DOHH2 (cell line): Measurements from ENCODE around the gene MTHFR.

Experiments used
- H3F3A ChIP-seq: fragments of 200-600 bp; sonication (generic), shearing (Covaris generic); 2 replicates; pipeline ENCODE4 v1.6.0; 2016; ENCODE audit warnings: antibody characterized with exemption, mild to moderate bottlenecking; ENCODE audit not compliant: control insufficient read depth, insufficient read depth
- H3K27ac ChIP-seq: fragments of 200-600 bp; sonication (generic); 2 replicates; pipeline ENCODE4 v1.5.1; 2014; ENCODE audit warnings: low read depth, mild to moderate bottlenecking, low read length, moderate library complexity
- H3K27me3 ChIP-seq: fragments of 200-600 bp; sonication (generic); 2 replicates; pipeline ENCODE4 v1.6.1; 2014; ENCODE audit warnings: mild to moderate bottlenecking, low read length, mixed read lengths; ENCODE audit not compliant: control insufficient read depth
- H3K36me3 ChIP-seq: fragments of 200-600 bp; sonication (generic); 2 replicates; pipeline ENCODE4 v1.6.1; 2014; ENCODE audit warnings: mild to moderate bottlenecking, low read length, moderate library complexity, mixed read lengths; ENCODE audit not compliant: control insufficient read depth
- H3K4me1 ChIP-seq: fragments of 200-600 bp; sonication (generic); 2 replicates; pipeline ENCODE4 v1.6.1; 2014; ENCODE audit warnings: mild to moderate bottlenecking, low read length, mixed read lengths; ENCODE audit not compliant: control insufficient read depth
- H3K4me2 ChIP-seq: fragments of 200-600 bp; sonication (generic); 2 replicates; pipeline ENCODE4 v1.6.0; 2014; ENCODE audit warnings: mild to moderate bottlenecking, low read length, moderate library complexity
- H3K4me3 ChIP-seq: fragments of 200-600 bp; sonication (generic); 2 replicates; pipeline ENCODE4 v1.5.1; 2014; ENCODE audit warnings: mild to moderate bottlenecking, low read length, mixed read lengths
- H3K79me2 ChIP-seq: fragments of 200-600 bp; sonication (generic); 2 replicates; pipeline ENCODE4 v1.6.1; 2014; ENCODE audit warnings: mild to moderate bottlenecking, low read length, mixed read lengths; ENCODE audit not compliant: control insufficient read depth
- H3K9me2 ChIP-seq: fragments of 200-600 bp; sonication (generic); replicated peaks from 2 replicates; pipeline ENCODE4 v1.6.1; 2014; ENCODE audit warnings: mild to moderate bottlenecking, low read length, mixed read lengths; ENCODE audit not compliant: control insufficient read depth
- H3K9me3 ChIP-seq: fragments of 200-600 bp; sonication (generic); 2 replicates; pipeline ENCODE4 v1.6.1; 2014; ENCODE audit warnings: antibody characterized with exemption, low read length, mixed read lengths; ENCODE audit not compliant: control insufficient read depth, insufficient read depth
- H4K20me1 ChIP-seq: fragments of 200-600 bp; sonication (generic); 2 replicates; pipeline ENCODE4 v1.6.0; 2014; ENCODE audit warnings: low read depth, mild to moderate bottlenecking, antibody characterized with exemption, low read length, moderate library complexity; ENCODE audit not compliant: control insufficient read depth, insufficient read depth
- EZH2phosphoT487 ChIP-seq: fragments of 200-600 bp; sonication (generic); IDR thresholded peaks from 2 replicates; pipeline ENCODE4 v1.6.1; 2017; ENCODE audit warnings: borderline replicate concordance, mild to moderate bottlenecking, antibody characterized with exemption, low read length, moderate library complexity, mixed read lengths
- TF ChIP-seq, protein P1 (sequence below): fragments of 200-600 bp; sonication (generic); IDR thresholded peaks from one replicate; pipeline ENCODE4 v1.5.1; 2014; ENCODE audit warnings: antibody characterized with exemption, mild to moderate bottlenecking, low read depth, low read length; ENCODE audit not compliant: poor library complexity, severe bottlenecking

The MTHFR gene

DNA sequence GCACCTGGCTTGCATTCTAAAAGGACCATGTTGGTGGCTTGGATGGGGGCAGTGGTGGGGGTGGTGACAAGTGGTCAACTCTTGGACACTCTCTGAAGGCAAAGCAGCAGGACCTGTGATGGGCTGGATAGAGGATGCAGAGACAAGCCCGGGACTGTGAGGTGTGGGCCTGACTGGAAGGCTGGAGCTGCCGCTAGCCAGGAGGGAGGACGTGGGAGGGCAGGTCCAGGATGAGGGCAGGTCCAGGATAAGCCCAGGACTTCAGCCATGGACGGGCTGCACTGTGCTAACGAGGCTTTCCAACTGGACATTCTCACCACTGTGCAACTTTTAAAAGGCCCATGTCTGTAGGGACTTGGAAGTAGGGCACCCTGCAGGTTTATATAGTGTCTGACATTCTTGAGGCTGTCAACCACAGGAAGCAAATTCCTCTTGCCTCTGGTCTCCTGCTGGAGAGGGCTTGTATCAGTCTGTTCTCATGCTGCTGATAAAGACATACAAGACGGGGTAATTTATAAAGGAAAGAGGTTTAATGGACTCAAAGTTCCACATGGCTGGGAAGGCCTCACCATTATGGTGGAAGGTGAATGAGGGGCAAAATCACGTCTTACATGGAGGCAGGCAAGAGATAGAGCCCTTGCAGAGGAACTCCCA is 52.1 kb downstream of the MTHFR start:
- no peaks in the 10 kb centered on the region for H3K36me3 ChIP-seq
- no peaks in the 10 kb centered on the region for H3K27me3 ChIP-seq
- H4K20me1 ChIP-seq, result no peaks in the 10 kb centered on the region
- H3K9me3 ChIP-seq, result no peaks in the 10 kb centered on the region
- TF ChIP-seq EZH2phosphoT487, result no peak
- TF ChIP-seq, protein P1, sequence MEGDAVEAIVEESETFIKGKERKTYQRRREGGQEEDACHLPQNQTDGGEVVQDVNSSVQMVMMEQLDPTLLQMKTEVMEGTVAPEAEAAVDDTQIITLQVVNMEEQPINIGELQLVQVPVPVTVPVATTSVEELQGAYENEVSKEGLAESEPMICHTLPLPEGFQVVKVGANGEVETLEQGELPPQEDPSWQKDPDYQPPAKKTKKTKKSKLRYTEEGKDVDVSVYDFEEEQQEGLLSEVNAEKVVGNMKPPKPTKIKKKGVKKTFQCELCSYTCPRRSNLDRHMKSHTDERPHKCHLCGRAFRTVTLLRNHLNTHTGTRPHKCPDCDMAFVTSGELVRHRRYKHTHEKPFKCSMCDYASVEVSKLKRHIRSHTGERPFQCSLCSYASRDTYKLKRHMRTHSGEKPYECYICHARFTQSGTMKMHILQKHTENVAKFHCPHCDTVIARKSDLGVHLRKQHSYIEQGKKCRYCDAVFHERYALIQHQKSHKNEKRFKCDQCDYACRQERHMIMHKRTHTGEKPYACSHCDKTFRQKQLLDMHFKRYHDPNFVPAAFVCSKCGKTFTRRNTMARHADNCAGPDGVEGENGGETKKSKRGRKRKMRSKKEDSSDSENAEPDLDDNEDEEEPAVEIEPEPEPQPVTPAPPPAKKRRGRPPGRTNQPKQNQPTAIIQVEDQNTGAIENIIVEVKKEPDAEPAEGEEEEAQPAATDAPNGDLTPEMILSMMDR, result no peak
- no peak overlapping the region for H3K4me3 ChIP-seq
- no peaks in the 10 kb centered on the region for H3F3A ChIP-seq
- no peak overlapping the region for H3K4me2 ChIP-seq
- H3K9me2 ChIP-seq, result no peaks in the 10 kb centered on the region
- no peaks in the 10 kb centered on the region for H3K4me1 ChIP-seq
- H3K79me2 ChIP-seq, result no peaks in the 10 kb centered on the region
- H3K27ac ChIP-seq, result no peak overlapping the region

DNA sequence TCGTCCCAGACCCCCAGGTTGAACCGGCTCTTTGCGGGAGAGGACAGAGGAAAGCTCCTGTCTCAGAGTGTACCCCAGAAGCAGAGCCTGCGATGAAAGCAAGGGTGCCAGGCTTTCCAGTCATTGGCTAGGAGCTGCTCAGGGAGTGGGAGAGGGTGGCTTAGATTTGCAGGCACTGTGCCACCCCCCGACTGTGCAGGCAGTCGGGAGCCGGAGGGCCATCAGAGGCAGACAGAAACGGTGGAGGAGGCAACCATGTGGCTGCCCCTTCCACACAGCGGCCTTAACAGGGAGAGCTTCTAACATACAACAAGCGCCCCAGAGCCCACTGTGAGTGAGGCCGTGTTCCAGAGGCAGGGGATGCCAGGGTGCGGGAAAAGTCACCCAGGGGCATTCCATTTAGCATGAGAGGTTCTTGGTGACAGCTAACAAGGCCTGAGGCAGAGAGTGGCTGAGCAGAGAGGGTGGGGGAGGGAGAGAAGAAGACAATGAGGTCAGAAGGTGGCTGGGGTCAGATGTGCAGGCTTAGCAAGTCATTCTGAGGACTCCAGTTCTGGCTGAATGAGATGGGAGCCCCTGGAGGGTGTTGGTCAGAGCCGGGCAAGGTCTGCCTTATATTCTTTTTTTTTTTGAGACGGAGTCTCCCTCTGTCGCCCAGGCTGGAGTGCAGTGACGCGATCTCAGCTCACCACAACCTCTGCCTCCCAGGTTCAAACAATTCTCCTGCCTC is 53.2 kb downstream of the MTHFR start:
- no peaks in the 10 kb centered on the region for H3K27me3 ChIP-seq
- no peak for TF ChIP-seq EZH2phosphoT487
- TF ChIP-seq, protein P1, result no peak
- H3K4me3 ChIP-seq, result no peak overlapping the region
- no peak overlapping the region for H3K4me2 ChIP-seq
- H3K4me1 ChIP-seq, result no peaks in the 10 kb centered on the region
- H4K20me1 ChIP-seq, result no peaks in the 10 kb centered on the region
- H3K27ac ChIP-seq, result no peak overlapping the region
- no peaks in the 10 kb centered on the region for H3K36me3 ChIP-seq
- no peaks in the 10 kb centered on the region for H3K9me2 ChIP-seq
- H3K79me2 ChIP-seq, result no peaks in the 10 kb centered on the region
- no peaks in the 10 kb centered on the region for H3F3A ChIP-seq
- no peaks in the 10 kb centered on the region for H3K9me3 ChIP-seq

DNA sequence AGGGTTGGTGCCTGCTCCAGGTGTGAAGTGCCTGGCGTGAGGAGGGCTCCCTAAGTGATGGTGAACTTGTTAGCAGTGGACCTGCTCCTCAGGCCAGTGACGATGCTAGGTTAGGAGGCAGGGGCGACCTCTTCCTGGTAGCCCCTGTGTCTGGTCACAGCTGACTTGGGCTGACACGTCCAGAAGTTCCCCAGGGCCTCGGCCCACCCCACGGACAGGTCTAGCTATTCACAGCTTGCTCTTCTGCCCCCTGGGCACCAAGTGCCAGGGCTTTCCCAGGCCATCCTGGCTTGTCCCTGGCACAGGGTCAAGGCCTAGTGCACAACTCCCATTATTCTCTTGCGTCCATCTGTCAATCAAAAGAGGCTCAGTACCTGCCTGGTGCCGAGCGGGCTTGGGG is 54.7 kb downstream of the MTHFR start:
- Histone ChIP-seq H3K36me3 (no peaks in the 10 kb centered on the region), H3K4me2 (no peak overlapping the region), H3K4me3 (no peak overlapping the region), H4K20me1 (no peaks in the 10 kb centered on the region), H3K27ac (no peak overlapping the region), H3K9me2 (no peaks in the 10 kb centered on the region), H3K4me1 (no peaks in the 10 kb centered on the region), H3K79me2 (no peaks in the 10 kb centered on the region), H3K9me3 (no peaks in the 10 kb centered on the region), H3F3A (no peaks in the 10 kb centered on the region), H3K27me3 (no peaks in the 10 kb centered on the region)
- TF ChIP-seq, protein P1, result no peak
- no peak for TF ChIP-seq EZH2phosphoT487
